Measurements from ENCODE around the gene DGCR8.

DGCR8 gene

GRCh38 chr22:20107471-20107901 lies 27.4 kb downstream of the DGCR8 start:
- DNase-seq (ENCODE audit: extremely low read depth, insufficient read length): no peak
- no peak overlapping the region for H3K4me3 ChIP-seq (replicated peaks; ENCODE audit: low read depth, low read length)
- H3K36me3 ChIP-seq (ENCODE audit: control insufficient read depth, insufficient read depth, low read length): peaks cover 53% of the 10 kb centered on the region
- TF ChIP-seq, protein P1, sequence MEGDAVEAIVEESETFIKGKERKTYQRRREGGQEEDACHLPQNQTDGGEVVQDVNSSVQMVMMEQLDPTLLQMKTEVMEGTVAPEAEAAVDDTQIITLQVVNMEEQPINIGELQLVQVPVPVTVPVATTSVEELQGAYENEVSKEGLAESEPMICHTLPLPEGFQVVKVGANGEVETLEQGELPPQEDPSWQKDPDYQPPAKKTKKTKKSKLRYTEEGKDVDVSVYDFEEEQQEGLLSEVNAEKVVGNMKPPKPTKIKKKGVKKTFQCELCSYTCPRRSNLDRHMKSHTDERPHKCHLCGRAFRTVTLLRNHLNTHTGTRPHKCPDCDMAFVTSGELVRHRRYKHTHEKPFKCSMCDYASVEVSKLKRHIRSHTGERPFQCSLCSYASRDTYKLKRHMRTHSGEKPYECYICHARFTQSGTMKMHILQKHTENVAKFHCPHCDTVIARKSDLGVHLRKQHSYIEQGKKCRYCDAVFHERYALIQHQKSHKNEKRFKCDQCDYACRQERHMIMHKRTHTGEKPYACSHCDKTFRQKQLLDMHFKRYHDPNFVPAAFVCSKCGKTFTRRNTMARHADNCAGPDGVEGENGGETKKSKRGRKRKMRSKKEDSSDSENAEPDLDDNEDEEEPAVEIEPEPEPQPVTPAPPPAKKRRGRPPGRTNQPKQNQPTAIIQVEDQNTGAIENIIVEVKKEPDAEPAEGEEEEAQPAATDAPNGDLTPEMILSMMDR (IDR thresholded peaks at IDR 0.05; ENCODE audit: insufficient read depth, low read length, poor library complexity, severe bottlenecking): no peak
- no peaks in the 10 kb centered on the region for H3K27me3 ChIP-seq (replicated peaks; ENCODE audit: control insufficient read depth, insufficient read depth, low read length)

DNA sequence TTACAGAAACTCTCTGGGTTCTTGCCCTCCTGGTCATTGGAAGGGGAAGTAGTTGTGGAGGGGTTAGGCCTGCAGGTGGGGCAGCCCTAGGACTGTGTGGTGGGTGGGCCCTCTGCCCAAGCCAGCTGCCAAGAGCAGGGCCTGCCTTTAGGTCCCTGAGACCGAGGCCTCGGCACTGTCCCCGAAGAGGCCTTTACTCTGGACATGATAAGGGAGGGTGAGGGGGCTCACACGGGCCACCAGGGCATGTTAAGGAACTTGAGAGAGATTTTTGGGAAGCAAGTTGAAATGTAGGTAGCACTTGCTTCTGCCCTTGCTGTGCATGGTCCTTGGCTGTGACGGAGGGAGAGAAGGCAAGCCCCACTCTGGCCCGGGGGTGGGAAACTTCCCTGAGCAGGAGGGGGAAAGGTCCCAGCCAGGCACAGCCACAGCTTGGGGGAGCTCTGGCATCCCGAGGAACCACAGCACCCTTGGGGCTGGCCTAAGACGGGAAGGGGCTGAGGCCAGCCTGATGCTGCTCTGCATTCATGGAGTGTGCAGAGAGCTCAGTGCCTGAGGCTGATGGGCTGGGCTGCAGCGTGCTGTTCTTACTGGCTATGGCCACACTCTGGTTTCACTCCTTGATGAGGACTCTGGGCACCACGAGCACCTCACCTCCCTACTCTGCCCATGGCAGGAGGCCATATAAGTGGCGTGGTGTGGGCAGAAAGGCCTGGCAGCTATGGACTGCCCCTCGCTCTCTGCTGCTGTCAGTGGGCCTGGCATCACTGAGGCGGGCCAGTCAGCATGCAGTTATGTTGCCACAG lies 28.1 kb downstream of the DGCR8 start:
- TF ChIP-seq, protein P1 (IDR thresholded peaks at IDR 0.05; ENCODE audit: insufficient read depth, low read length, poor library complexity, severe bottlenecking): no peak
- Histone ChIP-seq H3K4me3 (replicated peaks; ENCODE audit: low read depth, low read length) (no peak overlapping the region), H3K27me3 (replicated peaks; ENCODE audit: control insufficient read depth, insufficient read depth, low read length) (no peaks in the 10 kb centered on the region), H3K36me3 (ENCODE audit: control insufficient read depth, insufficient read depth, low read length) (peaks cover 57% of the 10 kb centered on the region)
- DNase-seq (ENCODE audit: extremely low read depth, insufficient read length): no peak

DNA sequence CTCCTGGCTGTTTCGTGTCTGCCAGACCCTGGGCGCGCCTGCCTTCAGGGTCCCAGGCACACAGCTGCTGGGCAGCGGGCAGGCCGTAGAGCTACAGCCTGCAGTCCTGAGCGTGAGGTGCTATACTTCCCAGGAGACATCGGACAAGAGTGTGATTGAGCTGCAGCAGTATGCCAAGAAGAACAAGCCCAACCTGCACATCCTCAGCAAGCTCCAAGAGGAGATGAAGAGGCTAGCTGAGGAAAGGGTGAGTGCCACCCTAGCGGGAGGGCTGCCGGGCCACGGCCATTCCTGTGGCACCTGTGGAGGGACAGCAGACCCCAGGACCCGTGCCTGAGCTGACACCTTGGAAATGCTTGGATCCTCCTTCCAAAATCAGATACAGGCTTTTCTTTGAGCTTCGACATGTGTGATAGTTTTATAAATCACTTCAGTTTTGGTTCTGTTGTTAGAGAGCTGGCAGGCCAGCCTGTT lies 28.8 kb downstream of the DGCR8 start:
- TF ChIP-seq, protein P1 (IDR thresholded peaks at IDR 0.05; ENCODE audit: insufficient read depth, low read length, poor library complexity, severe bottlenecking): no peak
- peaks cover 57% of the 10 kb centered on the region for H3K36me3 ChIP-seq (ENCODE audit: control insufficient read depth, insufficient read depth, low read length)
- H3K27me3 ChIP-seq (replicated peaks; ENCODE audit: control insufficient read depth, insufficient read depth, low read length): no peaks in the 10 kb centered on the region
- no peak overlapping the region for H3K4me3 ChIP-seq (replicated peaks; ENCODE audit: low read depth, low read length)
- DNase-seq (ENCODE audit: extremely low read depth, insufficient read length): no peak

DNA sequence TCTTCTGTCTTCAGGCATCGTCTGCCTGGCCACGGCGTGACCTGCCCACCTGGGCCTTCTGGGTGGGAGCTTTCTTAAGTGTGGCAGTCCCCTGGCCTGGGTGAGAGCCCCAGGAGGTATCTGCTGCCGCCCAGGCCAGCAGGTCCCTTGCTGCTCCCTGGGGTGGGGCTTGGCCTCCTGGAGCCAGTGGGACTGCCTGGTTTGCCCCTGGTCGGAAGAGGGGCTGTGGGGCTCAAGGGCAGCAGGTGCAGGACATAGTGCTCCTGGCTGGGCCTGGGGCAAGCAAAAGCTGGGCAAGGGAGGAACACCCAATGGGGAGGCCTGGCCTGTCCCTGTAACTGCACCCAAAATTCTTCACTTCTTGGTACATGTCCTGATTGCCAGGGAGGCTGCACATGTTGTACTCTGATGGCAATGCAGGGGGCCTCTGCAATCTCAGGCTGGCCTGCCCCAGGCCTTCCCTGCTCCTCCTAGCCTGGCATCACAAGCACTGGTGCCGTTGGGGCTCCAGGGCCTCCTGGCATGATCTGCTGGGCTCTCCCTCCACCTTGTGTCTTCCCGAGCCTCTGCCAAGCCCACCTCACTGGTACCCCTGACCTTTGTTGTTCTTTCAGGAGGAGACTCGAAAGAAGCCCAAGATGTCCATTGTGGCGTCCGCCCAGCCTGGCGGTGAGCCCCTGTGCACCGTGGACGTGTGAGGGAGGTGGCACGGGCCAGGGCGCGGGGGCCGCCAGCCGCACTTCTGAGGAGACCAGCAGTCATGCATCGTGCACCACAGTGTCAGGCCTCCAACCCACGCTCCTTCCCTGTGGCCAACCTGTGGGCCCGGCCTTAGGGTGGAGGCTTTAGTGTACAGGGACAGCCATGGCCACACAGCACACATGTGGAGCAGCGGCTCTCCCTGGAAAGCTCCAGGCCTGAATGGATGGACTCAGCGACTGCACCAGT lies 29.6 kb downstream of the DGCR8 start:
- no peak for DNase-seq (ENCODE audit: extremely low read depth, insufficient read length)
- Histone ChIP-seq H3K27me3 (replicated peaks; ENCODE audit: control insufficient read depth, insufficient read depth, low read length) (no peaks in the 10 kb centered on the region), H3K36me3 (ENCODE audit: control insufficient read depth, insufficient read depth, low read length) (peaks cover 61% of the 10 kb centered on the region), H3K4me3 (replicated peaks; ENCODE audit: low read depth, low read length) (no peak overlapping the region)
- TF ChIP-seq, protein P1 (IDR thresholded peaks at IDR 0.05; ENCODE audit: insufficient read depth, low read length, poor library complexity, severe bottlenecking): no peak

DNA sequence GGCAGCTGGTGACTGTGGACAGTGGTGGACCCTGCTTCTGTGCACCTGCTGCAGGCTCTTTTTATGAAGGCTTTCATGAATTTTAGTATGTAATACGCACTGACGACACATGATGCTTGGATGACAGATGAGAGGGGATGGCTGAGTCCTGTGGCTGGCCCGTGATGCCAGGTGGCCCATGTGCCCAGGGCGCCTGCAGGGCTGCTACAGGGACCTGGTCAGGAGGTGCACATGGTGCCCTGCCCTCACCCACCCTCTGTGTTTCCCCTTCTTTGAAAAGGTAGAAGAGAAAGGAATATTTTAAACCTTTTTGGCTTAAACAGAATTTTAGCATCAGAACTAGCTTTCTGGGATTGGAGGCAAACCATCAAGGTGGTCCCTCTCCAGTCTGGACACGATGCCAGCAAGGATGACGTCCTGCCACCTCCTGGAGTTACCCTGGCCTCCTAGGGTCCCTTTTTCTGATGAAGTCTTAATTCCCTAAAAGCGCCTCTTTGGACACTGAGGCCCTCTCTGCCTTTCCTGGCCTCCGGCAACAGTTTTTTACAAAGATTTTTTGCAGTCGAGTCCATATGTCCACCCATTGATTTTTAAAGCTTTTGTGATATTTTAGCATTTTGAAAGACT lies 30.4 kb downstream of the DGCR8 start:
- H3K27me3 ChIP-seq (replicated peaks; ENCODE audit: control insufficient read depth, insufficient read depth, low read length): no peaks in the 10 kb centered on the region
- H3K4me3 ChIP-seq (replicated peaks; ENCODE audit: low read depth, low read length): no peak overlapping the region
- TF ChIP-seq, protein P1 (IDR thresholded peaks at IDR 0.05; ENCODE audit: insufficient read depth, low read length, poor library complexity, severe bottlenecking): no peak
- H3K36me3 ChIP-seq (ENCODE audit: control insufficient read depth, insufficient read depth, low read length): peaks cover 57% of the 10 kb centered on the region
- no peak for DNase-seq (ENCODE audit: extremely low read depth, insufficient read length)
